Measurements from ENCODE around the gene FOXN4.

Gene FOXN4

DNA sequence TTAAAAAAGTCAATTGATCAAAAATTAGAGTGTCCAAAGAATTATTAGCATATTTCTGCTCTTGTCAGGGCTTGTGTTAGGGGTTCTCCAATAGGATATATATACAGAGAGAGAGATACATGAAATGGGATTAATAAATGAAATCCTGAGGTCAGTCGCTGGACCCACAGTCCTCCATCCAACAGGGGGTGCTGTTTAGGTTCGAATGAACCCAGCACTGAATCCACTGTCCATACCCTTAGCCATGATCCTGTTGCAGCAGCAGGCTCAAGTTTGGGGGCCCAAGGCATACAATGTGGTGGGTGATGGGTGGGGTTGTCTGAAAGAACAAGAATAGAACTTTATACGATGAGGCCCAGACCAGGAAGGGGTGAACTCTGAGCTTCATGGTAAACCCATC lies 37.8 kb upstream of the FOXN4 start:
- TF ChIP-seq, protein P1, sequence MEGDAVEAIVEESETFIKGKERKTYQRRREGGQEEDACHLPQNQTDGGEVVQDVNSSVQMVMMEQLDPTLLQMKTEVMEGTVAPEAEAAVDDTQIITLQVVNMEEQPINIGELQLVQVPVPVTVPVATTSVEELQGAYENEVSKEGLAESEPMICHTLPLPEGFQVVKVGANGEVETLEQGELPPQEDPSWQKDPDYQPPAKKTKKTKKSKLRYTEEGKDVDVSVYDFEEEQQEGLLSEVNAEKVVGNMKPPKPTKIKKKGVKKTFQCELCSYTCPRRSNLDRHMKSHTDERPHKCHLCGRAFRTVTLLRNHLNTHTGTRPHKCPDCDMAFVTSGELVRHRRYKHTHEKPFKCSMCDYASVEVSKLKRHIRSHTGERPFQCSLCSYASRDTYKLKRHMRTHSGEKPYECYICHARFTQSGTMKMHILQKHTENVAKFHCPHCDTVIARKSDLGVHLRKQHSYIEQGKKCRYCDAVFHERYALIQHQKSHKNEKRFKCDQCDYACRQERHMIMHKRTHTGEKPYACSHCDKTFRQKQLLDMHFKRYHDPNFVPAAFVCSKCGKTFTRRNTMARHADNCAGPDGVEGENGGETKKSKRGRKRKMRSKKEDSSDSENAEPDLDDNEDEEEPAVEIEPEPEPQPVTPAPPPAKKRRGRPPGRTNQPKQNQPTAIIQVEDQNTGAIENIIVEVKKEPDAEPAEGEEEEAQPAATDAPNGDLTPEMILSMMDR (conservative IDR thresholded peaks at IDR 0.05; ENCODE audit: low read depth, low read length) = no peak
- no peak overlapping the region for H3K4me3 ChIP-seq (ENCODE audit: low read length)
- no peak for DNase-seq (ENCODE audit: low read depth)

DNA sequence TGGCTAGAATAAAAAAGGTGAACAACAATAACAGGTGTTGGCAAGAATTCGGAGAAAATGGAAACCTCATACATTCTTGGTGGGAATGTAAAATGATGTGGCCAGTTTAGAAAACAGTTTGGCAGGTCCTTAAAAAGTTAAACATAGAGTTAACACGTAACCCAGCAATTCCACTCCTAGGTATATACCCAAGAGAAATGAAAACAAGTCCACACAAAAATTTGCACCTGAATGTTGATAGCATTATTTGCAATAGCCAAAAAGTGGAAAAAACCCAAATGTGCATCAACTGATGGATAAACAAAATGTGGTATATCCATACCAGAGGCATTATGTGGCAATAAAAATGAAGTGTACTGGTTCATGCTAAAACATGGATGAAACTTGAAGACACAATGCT lies 36.3 kb upstream of the FOXN4 start:
- H3K4me3 ChIP-seq (ENCODE audit: low read length) = no peak overlapping the region
- TF ChIP-seq, protein P1 (conservative IDR thresholded peaks at IDR 0.05; ENCODE audit: low read depth, low read length) = no peak
- no peak for DNase-seq (ENCODE audit: low read depth)

DNA sequence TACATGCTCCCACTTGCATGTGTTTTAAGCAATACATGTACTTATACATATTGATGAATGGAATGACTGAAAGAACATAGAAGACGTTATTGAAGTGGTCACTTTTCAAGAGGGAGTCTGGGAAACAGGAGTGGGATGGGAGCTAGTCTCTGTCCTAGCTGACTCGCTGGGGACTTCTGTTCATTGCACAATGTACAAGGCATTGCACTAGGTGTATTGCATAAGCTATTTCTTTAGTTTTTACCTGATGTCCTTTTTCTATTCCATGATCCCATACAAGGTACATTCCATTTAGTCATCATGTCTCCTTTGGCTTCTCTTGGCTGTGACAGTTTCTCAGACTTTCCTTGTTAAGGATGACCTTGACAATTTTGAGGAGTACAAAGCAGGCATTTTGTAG lies 34.6 kb upstream of the FOXN4 start:
- no peak overlapping the region for H3K4me3 ChIP-seq (ENCODE audit: low read length)
- DNase-seq (ENCODE audit: low read depth) = no peak
- TF ChIP-seq, protein P1 (conservative IDR thresholded peaks at IDR 0.05; ENCODE audit: low read depth, low read length) = no peak

DNA sequence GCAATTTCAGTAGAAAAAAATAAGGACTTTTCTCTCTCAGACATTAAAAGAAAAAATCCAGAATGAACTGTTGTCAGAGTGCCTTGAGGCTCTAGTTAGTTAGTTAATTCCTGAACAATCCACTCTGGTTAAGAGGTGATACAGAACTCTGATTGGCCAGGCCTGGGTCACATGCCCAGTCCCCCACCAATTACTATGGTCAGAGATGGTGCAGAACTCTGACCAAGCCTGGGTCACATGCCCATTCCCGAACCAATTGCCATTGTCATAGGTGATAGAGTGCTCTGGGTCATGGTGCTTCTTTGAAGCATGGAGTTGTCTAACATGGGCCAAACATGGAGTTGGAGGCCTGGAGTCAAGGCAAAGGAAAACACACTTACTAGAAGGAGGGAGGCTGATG lies 27.5 kb upstream of the FOXN4 start:
- DNase-seq (ENCODE audit: low read depth) = no peak
- TF ChIP-seq, protein P1 (conservative IDR thresholded peaks at IDR 0.05; ENCODE audit: low read depth, low read length) = no peak

DNA sequence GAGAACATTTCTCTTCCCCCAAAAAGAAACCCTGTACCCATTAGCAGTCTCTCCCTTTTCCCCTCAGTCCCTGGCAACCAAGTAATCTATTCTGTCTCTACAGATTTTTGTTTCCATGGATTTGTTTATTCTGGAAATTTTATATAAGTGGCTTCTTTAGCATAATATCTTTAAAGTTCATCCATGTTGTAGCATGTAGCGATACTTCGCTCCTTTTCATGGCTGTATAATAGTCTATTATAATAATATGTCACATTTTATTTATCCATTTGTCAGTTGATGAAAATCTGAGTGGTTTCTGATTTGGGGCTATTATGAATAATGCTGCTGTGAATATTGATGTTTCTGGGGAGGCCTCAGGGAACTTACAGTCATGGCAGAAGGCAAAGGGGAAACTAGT lies 25.8 kb upstream of the FOXN4 start:
- no peak overlapping the region for H3K4me3 ChIP-seq (ENCODE audit: low read length)
- no peak for DNase-seq (ENCODE audit: low read depth)
- TF ChIP-seq, protein P1 (conservative IDR thresholded peaks at IDR 0.05; ENCODE audit: low read depth, low read length) = no peak

More for the DNA sequence above, 27.5 kb upstream of the FOXN4 start:
- H3K4me3 ChIP-seq (ENCODE audit: low read length) = no peak overlapping the region

DNA sequence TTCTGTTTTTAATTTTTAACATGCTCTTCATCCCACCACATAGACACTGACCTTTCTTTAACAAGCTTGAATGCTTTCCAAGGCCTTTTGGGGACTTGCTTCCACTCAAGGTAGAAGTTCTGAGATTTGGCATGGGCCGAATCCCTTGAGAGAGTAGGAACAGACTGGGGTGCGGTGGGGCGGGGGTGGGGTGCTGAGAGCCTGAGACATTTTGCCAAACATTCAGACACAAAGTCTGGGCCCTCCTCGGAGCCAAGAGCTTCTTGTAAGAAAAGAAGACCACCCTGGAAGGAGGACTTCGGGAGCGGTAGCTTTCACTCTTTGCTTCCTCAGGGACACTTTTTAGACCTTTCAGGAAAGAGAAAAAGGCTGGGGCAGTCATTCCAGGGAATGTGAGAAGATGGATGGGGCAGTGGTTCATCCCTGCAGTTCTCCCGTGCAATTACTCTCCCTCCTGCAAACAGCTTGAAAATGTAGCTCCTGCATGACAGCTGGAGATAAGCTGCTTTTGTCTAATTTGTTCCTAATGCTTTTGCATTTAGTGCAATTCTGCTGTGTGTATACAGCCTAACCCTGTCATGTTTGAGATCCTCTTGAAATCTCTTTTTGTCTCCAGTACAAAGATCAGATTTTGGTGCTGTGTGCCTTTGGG lies 22.3 kb upstream of the FOXN4 start:
- TF ChIP-seq, protein P1 (conservative IDR thresholded peaks at IDR 0.05; ENCODE audit: low read depth, low read length) = no peak
- H3K4me3 ChIP-seq (ENCODE audit: low read length) = no peak overlapping the region

More for the DNA sequence above, 22.3 kb upstream of the FOXN4 start:
- DNase-seq (ENCODE audit: low read depth) = no peak
